Pancreas (tissue), 10 donors: ENCODE data around the gene SH2D4B. TPM values are rescaled to one million over a fixed set of nuclear protein-coding genes. Genes with fewer than 3 reads are reported as not detected.
A peak's percentile ranks its signal among the peaks of the same experiment; 100 is the strongest.

Experiments
- ATAC-seq, 4 donors: fragments of 200-7000 bp; cut with Tn5 transposase; one replicate each; pipeline versions ENCODE4 v1.8.0 to v1.9.1; 2020; ENCODE audit warnings: mild to moderate bottlenecking in 4 of 4, moderate library complexity in 4 of 4
- DNase-seq, 6 donors: peaks; one replicate each; pipeline ENCODE4 v3.0.0-alpha.2; 2020
- FAIRE-seq: peaks from 2 replicates; lab custom pipeline; 2012; peaks lifted over from hg19 to GRCh38; lab: Jason Lieb, UNC
- H3K27ac ChIP-seq, 4 donors: fragments of 200-600 bp; sonication (generic); 1 replicate in 3 of 4; 2 replicates in 1 of 4; pipeline versions ENCODE4 v1.5.0 to v1.8.0; 2020
- H3K27me3 ChIP-seq, 4 donors: fragments of 200-600 bp; one replicate each; pipeline ENCODE4 v1.8.0; 2021
- H3K36me3 ChIP-seq, 3 donors: fragments of 200-600 bp; sonication (generic) in 1 of 3; one replicate each; pipeline versions ENCODE4 v1.5.0 to v1.8.0; 2020 to 2021
- H3K4me1 ChIP-seq, 3 donors: fragments of 200-600 bp; one replicate each; pipeline ENCODE4 v1.8.0; 2021
- H3K4me3 ChIP-seq, 4 donors: fragments of 200-600 bp; sonication (generic) in 2 of 4; one replicate each; pipeline versions ENCODE4 v1.5.0 to v1.8.0; 2020 to 2021
- H3K9me3 ChIP-seq, 4 donors: fragments of 200-600 bp; one replicate each; pipeline ENCODE4 v1.8.0; 2021
- WGBS, 2 donors: extraction: QIAGEN DNeasy Blood & Tissue Kit; methylation state at CpG; one replicate each; pipeline ENCODE4 v1.1.7; 2013; 5-methylcytosine and 5-hydroxymethylcytosine counted together
- intact Hi-C, 3 donors: fragments of 100-400 bp; cut with DNase I; formaldehyde crosslinking; loops; one replicate each; pipeline versions ENCODE4 v1.11.1 to v1.14.2; 2022
- polyA plus RNA-seq, 2 donors: library from polyadenylated mRNA; stranded (reverse); fragments of 200-250 nt; gene quantifications; one replicate each; pipeline ENCODE4 v1.2.3, GENCODE V29; 2013
- total RNA-seq, 6 donors: library from RNA; stranded (reverse); fragmentation: NEBNext Ultra II Directional in 4 of 6; extraction: Animal tissue kit (Norgen Biotek cat#: 25700) in 4 of 6; gene quantifications; one replicate each; pipeline versions ENCODE4 v1.2.1 to v1.2.4, GENCODE V29; 2021 to 2023
- TF ChIP-seq, protein P1 (sequence below), 4 donors: fragments of 200-600 bp; sonication (generic) in 3 of 4; IDR thresholded peaks; one replicate each; pipeline versions ENCODE4 v1.5.0 to v1.8.0; 2021; ENCODE audit warnings: antibody characterized with exemption in 4 of 4
- donor health status: healthy with polysubstance abuse.
- donor health status: DM: no; HTN: no; CAD: no; lungs with moderate emphysema.
- donor health status: DM: no; HTN: no; CAD: no.
- donor health status: control.
- donor health status: control.
- donor health status: Bipolar disorder and iron deficiency.
- donor health status: DM: yes; HTN: yes; CAD: no.
- donor health status: DM: no; HTN: no; CAD: no.
- donor health status: DM: no; HTN: no; CAD: no.
- donor health status: DM: yes; HTN: yes; CAD: no.

The SH2D4B gene
- total and polyA plus RNA-seq, 8 donors = 0.02 TPM; not detected in 7

DNA sequence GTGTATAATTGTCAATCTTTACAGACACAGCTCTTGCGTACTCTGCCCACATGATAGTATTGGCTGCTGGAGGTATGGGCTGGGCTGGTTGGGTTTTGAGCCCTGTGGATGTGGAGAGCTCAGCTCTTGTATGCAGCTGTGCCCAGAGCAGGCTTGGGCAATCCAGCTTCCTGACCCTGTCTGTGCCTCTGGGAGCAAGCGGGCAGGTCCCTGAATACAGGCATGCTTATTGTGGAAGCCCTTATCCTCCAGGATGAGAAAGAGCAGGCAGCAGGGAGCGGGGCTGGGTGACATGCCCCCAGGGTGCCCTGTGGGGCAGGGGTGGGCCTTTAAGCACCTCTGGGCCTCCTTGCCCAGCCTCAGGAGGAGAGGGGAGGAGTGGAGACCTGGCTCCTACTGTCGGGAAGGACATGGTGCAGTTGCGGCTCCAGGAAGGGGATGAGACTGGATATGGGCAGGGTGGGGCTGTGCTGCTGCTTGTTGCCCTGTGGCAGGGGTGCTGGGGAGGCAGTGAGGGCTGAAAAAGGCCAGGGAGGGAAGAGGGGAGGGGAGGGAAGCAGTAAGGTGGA is 32.7 kb upstream of the SH2D4B start:
- WGBS, 2 donors = 74 to 78% methylated on average over 5 of the region's 5 CpGs

DNA sequence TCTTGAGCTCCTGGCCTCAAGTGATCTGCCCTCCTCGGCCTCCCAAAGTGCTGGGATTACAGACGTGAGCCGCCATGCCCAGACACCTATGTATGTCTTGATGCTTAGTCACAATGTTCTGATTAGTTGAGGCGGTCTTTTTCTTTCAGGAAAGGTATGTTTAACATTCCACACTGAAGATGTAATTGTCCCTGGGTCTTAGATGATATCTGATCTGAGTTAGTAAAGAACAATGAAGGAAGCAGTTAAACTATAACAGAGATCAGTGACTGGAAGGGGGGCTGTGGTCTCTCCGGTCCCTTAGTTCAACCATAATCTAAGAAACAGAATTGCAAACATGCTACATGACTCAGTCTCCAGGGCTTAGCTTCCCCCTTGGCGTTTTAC is 31.5 kb upstream of the SH2D4B start:
- Histone ChIP-seq H3K36me3 (peaks cover 0 to 20% (median 0%) of the 10 kb centered on the region in 3 donors), H3K9me3 (no peaks in the 10 kb centered on the region), H3K4me1 (peaks cover 7 to 43% (median 7%) of the 10 kb centered on the region in 3 donors), H3K27me3 (no peaks in the 10 kb centered on the region), H3K27ac (peak overlapping the region in 2 of 4 donors; percentile 63 to 65), H3K4me3 (no peak overlapping the region)
- WGBS, 2 donors = 60 to 69% methylated on average over 6 of the region's 6 CpGs
- peak in 1 of 4 donors; percentile 32 for ATAC-seq
- no peak for DNase-seq
- intact Hi-C loops = loop anchor here in 2 of 3 donors (5.0 to 10.0 kb wide), 2 partner anchors 59 to 61 kb away; no protein-coding TSS in a partner anchor
- FAIRE-seq = no peak
- TF ChIP-seq, protein P1, sequence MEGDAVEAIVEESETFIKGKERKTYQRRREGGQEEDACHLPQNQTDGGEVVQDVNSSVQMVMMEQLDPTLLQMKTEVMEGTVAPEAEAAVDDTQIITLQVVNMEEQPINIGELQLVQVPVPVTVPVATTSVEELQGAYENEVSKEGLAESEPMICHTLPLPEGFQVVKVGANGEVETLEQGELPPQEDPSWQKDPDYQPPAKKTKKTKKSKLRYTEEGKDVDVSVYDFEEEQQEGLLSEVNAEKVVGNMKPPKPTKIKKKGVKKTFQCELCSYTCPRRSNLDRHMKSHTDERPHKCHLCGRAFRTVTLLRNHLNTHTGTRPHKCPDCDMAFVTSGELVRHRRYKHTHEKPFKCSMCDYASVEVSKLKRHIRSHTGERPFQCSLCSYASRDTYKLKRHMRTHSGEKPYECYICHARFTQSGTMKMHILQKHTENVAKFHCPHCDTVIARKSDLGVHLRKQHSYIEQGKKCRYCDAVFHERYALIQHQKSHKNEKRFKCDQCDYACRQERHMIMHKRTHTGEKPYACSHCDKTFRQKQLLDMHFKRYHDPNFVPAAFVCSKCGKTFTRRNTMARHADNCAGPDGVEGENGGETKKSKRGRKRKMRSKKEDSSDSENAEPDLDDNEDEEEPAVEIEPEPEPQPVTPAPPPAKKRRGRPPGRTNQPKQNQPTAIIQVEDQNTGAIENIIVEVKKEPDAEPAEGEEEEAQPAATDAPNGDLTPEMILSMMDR (IDR thresholded peaks at IDR 0.05) = no peak

More for the DNA sequence above, 32.7 kb upstream of the SH2D4B start:
- Histone ChIP-seq H3K27me3 (no peaks in the 10 kb centered on the region), H3K4me3 (no peak overlapping the region), H3K9me3 (no peaks in the 10 kb centered on the region), H3K36me3 (peaks cover 0 to 13% (median 0%) of the 10 kb centered on the region in 3 donors), H3K27ac (peak overlapping the region; percentile 4 to 65 (median 39)), H3K4me1 (peaks cover 7 to 52% (median 12%) of the 10 kb centered on the region in 3 donors)
- DNase-seq (peak in 1 of 6 donors; percentile 46), FAIRE-seq (no peak), ATAC-seq (peak; percentile 6 to 19 (median 12))
- TF ChIP-seq, protein P1 (IDR thresholded peaks at IDR 0.05) = no peak
- intact Hi-C loops = loop anchor here (5.0 to 10.0 kb wide), 2 partner anchors 58 to 60 kb away; no protein-coding TSS in a partner anchor

DNA sequence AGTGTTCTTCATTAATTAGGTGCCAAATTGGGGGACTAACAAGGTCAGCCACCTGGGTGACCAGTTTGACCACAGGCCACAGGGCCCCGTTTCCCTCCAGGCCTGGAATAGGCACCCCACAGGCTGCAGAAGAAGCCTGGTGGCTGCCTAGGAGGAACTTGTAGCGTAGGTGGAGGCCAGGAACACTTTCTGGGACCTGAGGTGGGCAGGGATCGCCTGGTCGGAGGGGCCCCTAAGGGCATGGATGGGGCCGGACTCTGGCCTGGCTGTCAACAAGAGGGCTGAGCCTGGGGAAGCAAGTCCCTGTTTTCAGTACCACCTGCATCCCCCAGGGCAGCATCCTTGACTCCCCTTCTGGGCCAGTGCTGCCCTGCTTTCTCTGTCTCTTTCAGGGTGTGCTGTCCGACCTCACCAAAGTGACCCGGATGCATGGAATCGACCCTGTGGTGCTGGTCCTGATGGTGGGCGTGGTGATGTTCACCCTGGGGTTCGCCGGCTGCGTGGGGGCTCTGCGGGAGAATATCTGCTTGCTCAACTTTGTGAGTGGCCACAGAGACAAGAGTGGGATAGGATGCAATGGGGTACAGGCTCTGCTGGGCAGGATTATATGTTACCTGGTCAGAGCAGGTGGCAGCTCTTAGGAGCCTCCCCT is 30.7 kb upstream of the SH2D4B start:
- Histone ChIP-seq H3K36me3 (peaks cover 0 to 24% (median 0%) of the 10 kb centered on the region in 3 donors), H3K4me1 (peaks cover 7 to 36% (median 7%) of the 10 kb centered on the region in 3 donors)

DNA sequence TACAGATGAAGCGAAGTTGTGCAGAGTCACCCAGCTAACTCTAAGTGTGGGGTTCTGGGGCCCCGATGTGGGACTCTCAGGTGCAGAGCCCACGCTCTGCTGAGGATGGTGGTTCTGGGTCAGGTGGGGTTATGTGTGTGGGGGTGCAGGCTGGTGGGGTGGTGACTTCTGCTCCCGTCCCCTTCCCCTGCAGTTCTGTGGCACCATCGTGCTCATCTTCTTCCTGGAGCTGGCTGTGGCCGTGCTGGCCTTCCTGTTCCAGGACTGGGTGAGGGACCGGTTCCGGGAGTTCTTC is 28.6 kb upstream of the SH2D4B start:
- no peak for FAIRE-seq

More for the DNA sequence above, 30.7 kb upstream of the SH2D4B start:
- no peak for ATAC-seq
- no peak for FAIRE-seq
- TF ChIP-seq, protein P1 (IDR thresholded peaks at IDR 0.05) = no peak
- 84 to 91% methylated on average over 13 of the region's 13 CpGs for WGBS, 2 donors
- peak overlapping the region in 2 of 4 donors; percentile 12 to 65 for H3K27ac ChIP-seq
- intact Hi-C loops = loop anchor here in 2 of 3 donors (5.0 to 10.0 kb wide), 2 partner anchors 60 to 62 kb away; no protein-coding TSS in a partner anchor
- no peaks in the 10 kb centered on the region for H3K27me3 ChIP-seq
- no peak for DNase-seq
- H3K9me3 ChIP-seq = no peaks in the 10 kb centered on the region
- no peak overlapping the region for H3K4me3 ChIP-seq

More for the DNA sequence above, 28.6 kb upstream of the SH2D4B start:
- no peak for DNase-seq
- Histone ChIP-seq H3K4me1 (peaks cover 6 to 22% (median 7%) of the 10 kb centered on the region in 3 donors), H3K27ac (no peak overlapping the region), H3K36me3 (peaks cover 4 to 45% (median 6%) of the 10 kb centered on the region in 3 donors), H3K4me3 (no peak overlapping the region), H3K27me3 (no peaks in the 10 kb centered on the region), H3K9me3 (no peaks in the 10 kb centered on the region)
- TF ChIP-seq, protein P1 (IDR thresholded peaks at IDR 0.05) = no peak
- WGBS, 2 donors = 87 to 90% methylated on average over 8 of the region's 8 CpGs
- intact Hi-C loops = loop anchor here in 2 of 3 donors (5.0 to 10.0 kb wide), 2 partner anchors 62 to 64 kb away; no protein-coding TSS in a partner anchor
- ATAC-seq = no peak
